ENCODE data around the gene TOP1.
"Not testable (repeated sequence)": the region's sequence is repeated elsewhere in the genome, so short reads cannot be mapped to it uniquely, and the experiment has no call there.

The TOP1 gene

GRCh38 chr20:41095110-41095969, 66.7 kb downstream of the TOP1 start:
- DNase-seq = peak in 4 of 5 experiments; percentile 28 to 63 (median 32)

DNA sequence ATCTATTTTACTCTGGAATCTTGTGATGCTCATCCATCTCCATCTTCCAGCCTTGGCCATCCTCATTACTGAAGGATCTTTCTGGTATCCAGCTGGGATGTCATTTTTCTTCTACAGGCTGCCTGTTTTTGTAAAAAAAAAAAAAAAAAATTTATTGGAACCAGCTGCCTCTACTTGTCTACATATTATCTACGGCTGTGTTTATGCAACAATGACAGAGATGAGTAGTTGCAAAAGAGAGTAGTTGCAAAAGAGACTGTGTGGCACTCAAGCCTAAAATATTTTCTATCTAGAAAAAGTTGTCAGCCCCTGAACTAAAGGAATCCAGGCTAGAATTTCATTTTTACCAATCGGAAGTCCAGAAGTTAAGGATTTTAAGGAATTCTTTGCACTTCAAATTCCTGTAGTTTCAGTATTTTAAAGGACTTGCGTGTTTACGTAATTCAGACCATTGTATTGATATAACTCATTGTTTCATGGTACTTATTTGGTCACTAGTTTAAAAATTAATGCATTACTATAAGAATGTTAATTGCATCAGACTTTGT, 70.2 kb downstream of the TOP1 start:
- DNase-seq = no peak

DNA sequence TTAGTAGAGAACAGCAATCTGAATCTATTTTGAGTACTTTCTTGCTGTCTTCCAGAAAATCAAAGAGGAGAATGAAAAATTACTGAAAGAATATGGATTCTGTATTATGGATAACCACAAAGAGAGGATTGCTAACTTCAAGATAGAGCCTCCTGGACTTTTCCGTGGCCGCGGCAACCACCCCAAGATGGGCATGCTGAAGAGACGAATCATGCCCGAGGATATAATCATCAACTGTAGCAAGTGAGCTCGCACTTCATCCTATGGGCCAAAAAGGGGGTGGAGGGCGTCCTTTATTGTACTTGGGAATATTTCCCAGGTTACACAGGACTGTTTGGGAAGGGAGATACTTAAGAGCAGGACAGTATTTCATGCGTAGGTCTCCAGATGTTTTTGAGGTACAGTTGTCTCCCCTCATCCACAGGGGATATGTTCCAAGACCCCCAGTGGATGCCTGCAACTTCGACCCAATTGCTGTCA, 71.4 kb downstream of the TOP1 start:
- DNase-seq = no peak

DNA sequence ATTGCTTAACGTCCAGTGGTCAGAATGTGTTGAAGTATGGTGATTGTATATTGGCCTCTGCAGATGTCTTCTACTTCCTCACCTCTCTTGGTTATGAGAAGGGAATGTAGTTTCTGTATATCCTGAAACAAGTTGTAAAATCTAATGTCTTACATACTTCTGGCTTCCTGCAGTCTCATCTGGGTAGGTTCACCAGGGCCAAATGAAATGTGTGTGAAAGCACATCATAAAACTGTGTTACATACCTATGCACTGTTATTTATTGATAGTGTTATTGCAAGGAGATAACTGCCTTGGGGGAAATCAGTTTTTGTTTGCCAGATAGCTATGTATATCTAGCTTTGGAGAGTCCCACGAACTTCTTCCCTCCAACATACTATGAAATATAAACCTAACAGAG, 73.0 kb downstream of the TOP1 start:
- no peak for DNase-seq

- no peak for DNase-seq
Observed at GRCh38 chr20:41108531-41108930, 79.9 kb downstream of the TOP1 start.

- DNase-seq = no peak
Observed at GRCh38 chr20:41110012-41110411, 81.4 kb downstream of the TOP1 start.

DNA sequence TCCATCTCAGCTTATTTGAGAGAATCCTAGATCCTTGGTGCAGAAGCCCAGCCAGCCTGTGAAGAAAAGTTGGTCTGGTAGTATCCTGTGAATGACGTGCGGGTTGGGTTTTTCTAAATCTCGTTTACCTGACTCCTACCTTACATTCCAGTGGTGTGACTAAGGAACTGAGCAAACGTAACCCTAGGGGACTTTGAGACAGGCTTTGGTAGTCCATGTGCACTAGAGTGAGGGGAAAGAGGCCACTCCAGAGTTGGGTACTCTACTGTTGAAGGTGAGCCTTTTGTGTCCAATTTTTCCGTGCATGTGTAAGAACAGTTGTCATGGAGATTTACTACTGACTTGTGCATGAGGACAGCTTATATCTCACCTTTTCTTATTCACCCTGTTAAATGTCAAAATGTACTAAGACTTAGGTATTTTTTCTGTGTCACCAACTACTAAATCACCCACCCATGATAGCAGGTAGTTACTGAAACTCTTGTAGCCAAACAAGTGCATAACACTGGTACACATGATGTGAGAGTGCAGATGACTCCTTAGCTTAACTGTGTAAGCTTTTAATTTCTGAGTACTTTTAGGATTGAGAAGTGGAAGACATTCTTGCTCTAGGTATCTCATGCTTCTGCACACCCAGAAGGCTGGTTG, 82.4 kb downstream of the TOP1 start:
- no peak for DNase-seq

DNA sequence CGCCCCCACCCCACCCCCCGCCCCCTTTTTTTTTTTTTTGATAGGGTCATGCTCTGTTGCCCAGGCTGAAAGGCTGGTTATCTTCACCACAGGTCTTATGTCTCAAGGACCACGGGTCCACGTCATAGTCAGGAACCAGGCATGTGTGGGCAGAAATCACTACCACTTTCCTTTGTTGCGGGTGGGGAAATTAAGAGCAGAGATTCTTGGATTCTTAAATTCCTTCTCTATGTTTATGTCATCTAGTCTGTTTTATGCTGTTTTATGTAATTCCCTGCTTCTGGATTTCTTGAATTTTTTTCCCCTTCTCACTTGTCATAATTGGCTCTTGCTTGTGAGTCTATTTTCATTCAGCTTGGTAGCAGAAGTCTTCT, 82.9 kb downstream of the TOP1 start:
- no peak for DNase-seq

DNA sequence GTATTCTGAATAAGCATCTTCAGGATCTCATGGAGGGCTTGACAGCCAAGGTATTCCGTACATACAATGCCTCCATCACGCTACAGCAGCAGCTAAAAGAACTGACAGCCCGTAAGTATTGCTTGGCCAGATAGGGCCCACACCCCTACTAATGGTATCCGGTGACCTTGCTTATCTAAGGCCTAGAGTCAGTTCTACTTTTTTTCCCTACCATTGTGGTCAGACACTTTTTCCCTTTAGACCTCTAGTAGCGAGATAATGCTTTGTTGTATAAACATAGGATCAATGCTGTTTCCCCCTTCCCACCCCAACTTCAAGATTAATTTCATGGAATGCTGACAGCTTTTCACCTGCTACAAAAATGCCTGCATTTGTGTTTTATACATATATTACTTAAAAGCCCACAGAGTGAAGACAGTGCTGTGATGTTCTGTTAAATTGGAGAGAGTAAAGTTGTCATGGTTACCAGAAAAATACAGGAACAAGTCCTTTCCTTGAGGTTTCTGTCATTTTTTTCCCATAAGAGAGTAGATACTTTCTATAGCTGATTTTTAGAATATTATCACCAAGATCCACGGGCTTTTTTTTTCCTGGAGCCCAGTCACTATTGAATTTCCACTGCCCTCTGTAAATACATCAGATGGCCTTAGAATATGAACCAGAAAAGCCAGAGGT, 87.8 kb downstream of the TOP1 start:
- no peak for DNase-seq

DNA sequence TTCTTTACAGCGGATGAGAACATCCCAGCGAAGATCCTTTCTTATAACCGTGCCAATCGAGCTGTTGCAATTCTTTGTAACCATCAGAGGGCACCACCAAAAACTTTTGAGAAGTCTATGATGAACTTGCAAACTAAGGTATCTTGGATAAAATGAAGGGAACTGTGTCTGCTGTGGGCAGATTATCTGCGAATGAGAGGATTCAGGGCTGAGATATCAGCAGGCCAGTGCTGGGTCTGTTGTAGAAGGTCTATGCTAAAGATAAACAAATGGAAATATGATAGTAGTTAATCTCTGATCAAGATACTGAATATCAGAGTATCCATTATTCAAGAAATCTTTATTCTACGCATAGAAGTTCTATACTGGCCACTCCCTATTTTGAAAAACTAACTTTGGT, 89.5 kb downstream of the TOP1 start:
- DNase-seq = not testable (repeated sequence)

- DNase-seq = no peak
Observed at GRCh38 chr20:41118632-41119031, 90.0 kb downstream of the TOP1 start.

GRCh38 chr20:41119614-41120561, 91.3 kb downstream of the TOP1 start:
- no peak for DNase-seq

DNA sequence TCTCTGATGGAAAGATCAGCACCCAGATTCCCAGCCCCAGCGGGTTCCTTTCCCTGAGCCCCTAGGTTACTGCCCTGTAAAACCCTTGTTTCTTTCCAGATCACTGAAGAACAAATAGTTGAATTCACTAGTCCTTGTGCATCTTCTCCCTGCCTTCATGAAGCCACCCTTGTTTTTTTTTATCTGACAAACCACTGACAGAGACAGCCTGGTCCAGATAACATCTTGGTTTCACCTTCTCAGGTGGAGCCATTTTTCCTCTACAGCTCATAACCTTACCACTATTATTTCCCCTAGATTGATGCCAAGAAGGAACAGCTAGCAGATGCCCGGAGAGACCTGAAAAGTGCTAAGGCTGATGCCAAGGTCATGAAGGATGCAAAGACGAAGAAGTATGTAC, 92.8 kb downstream of the TOP1 start:
- DNase-seq = peak in 1 of 5 experiments; percentile 72

GRCh38 chr20:41123631-41124030, 95.0 kb downstream of the TOP1 start:
- DNase-seq = no peak

DNA sequence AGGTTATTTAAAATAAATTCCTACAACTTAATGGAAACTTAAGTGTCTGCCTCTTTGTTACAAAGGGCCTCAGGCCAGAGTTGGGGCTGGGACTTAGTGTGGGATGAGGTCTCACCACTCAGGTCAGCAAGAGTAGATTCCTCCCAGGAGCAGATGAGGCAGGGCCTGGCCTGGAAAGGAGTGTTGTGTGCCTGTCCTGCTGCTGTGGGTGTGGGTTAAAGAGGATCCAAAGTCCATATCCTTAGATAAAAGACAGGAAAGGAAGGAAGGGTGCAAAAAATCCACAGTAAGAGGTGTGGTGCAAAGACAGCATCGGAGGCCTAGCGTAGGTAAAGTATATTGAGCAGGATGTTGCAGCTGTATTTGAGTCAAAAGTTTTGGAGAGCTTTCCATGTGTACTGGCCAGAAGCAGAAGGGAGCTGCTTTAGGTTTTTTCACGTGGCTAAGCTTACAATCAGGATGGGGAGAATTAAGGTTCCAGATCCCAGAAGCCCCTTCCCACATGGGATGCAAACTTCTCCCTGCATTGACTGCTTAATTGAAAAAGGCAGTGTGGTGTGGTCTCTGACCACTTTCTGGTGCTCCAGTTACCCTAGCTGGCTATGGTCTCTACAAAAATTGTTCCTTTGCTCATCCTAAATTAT, 96.0 kb downstream of the TOP1 start:
- no peak for DNase-seq

- DNase-seq = no peak
Observed at GRCh38 chr20:41125530-41126457, 97.2 kb downstream of the TOP1 start.

DNA sequence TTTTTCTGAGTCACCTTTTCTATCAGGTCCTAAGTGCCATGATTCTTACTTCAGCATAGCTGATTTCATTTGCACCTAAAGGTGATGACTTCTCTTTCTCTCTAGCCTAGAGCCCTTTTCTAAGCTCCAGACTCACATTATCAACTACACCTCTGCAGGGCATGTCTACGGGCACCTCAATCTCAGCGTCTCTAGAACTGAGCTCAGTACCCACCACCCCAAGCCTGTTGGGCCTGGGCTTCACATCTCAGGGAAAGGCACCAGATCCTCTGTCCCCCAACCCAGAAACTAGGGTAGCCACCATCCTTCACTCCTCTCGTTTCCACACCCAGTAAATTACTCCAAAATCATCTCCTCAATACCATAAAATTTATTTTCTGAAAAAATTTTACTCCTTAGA, 98.1 kb downstream of the TOP1 start:
- no peak for DNase-seq

GRCh38 chr20:41128317-41128716, 99.7 kb downstream of the TOP1 start:
- DNase-seq = not testable (repeated sequence)

GRCh38 chr20:41131594-41132387, 103.2 kb downstream of the TOP1 start:
- DNase-seq = no peak

DNA sequence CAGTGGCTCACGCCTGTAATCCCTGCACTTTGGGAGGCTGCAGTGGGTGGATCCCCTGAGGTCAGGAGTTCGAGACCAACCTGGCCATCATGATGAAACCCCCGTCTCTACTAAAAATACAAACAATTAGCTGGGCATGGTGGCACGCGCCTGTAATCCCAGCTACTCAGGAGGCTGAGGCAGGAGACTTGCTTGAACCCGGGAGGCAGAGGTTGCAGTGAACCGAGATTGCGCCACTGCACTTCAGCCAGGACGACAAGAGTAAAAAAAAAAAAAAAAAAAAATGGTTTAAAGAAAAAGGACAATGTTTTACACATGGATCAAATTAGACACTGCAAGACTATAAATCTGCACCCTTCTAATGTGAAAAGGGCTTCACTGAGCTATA, 103.8 kb downstream of the TOP1 start:
- DNase-seq = not testable (repeated sequence)

Measured in T-helper 2 cell (primary cell).